ENCODE results near the gene CD2BP2. TPM values are rescaled to one million over a fixed set of nuclear protein-coding genes. Genes with fewer than 3 reads are reported as not detected.
"Not testable (repeated sequence)": the region's sequence is repeated elsewhere in the genome, so short reads cannot be mapped to it uniquely, and the experiment has no call there.

CD2BP2 gene
- total and polyA plus RNA-seq, 2 experiments from 2014 or later, result 41.0 to 45.1 TPM

GRCh38 chr16:30349675-30350074 is 5.4 kb downstream of the CD2BP2 start:
- H4K20me1 ChIP-seq (ENCODE audit: insufficient read depth, poor library complexity, severe bottlenecking), result no peaks in the 10 kb centered on the region
- H3K9me3 ChIP-seq (ENCODE audit: low read depth), result no peaks in the 10 kb centered on the region
- H3K4me3 ChIP-seq, result no peak overlapping the region
- peaks cover 20% of the 10 kb centered on the region for H3K79me2 ChIP-seq
- WGBS (ENCODE audit: low lambda C conversion rate, missing lambda C conversion rate), result 100% methylated on average over 3 of the region's 3 CpGs
- DNase-seq (ENCODE audit: low spot score), result no peak
- no peak overlapping the region for H3K27ac ChIP-seq
- H2AFZ ChIP-seq, result no peak overlapping the region
- TF ChIP-seq CTCF (IDR thresholded peaks at IDR 0.05; ENCODE audit: poor library complexity) (no peak), EZH2 (IDR thresholded peaks at IDR 0.05; ENCODE audit: borderline replicate concordance) (no peak), EZH2phosphoT487 (IDR thresholded peaks at IDR 0.05; ENCODE audit: low read depth, severe bottlenecking, unreplicated experiment) (no peak)
- no peak overlapping the region for H3K4me2 ChIP-seq
- H3K36me3 ChIP-seq (replicated peaks; ENCODE audit: insufficient read depth, low read depth), result no peaks in the 10 kb centered on the region
- H3K4me1 ChIP-seq (ENCODE audit: insufficient read depth), result peaks cover 10% of the 10 kb centered on the region
- H3K9me2 ChIP-seq (replicated peaks; ENCODE audit: insufficient read depth), result no peaks in the 10 kb centered on the region
- H3K27me3 ChIP-seq, result no peaks in the 10 kb centered on the region

GRCh38 chr16:30348929-30349328 is 6.2 kb downstream of the CD2BP2 start:
- no peak overlapping the region for H3K4me2 ChIP-seq
- no peak for DNase-seq (ENCODE audit: low spot score)
- no peak overlapping the region for H2AFZ ChIP-seq
- WGBS (ENCODE audit: low lambda C conversion rate, missing lambda C conversion rate), result 98% methylated on average over 7 of the region's 7 CpGs
- peaks cover 13% of the 10 kb centered on the region for H3K79me2 ChIP-seq
- H3K36me3 ChIP-seq (replicated peaks; ENCODE audit: insufficient read depth, low read depth), result no peaks in the 10 kb centered on the region
- no peaks in the 10 kb centered on the region for H3K9me2 ChIP-seq (replicated peaks; ENCODE audit: insufficient read depth)
- H3K27me3 ChIP-seq, result no peaks in the 10 kb centered on the region
- H3K4me3 ChIP-seq, result no peak overlapping the region
- H4K20me1 ChIP-seq (ENCODE audit: insufficient read depth, poor library complexity, severe bottlenecking), result no peaks in the 10 kb centered on the region
- H3K9me3 ChIP-seq (ENCODE audit: low read depth), result no peaks in the 10 kb centered on the region
- no peak overlapping the region for H3K27ac ChIP-seq
- no peak for TF ChIP-seq EZH2 (IDR thresholded peaks at IDR 0.05; ENCODE audit: borderline replicate concordance)
- TF ChIP-seq CTCF (IDR thresholded peaks at IDR 0.05; ENCODE audit: poor library complexity), result no peak
- TF ChIP-seq EZH2phosphoT487 (IDR thresholded peaks at IDR 0.05; ENCODE audit: low read depth, severe bottlenecking, unreplicated experiment), result no peak
- peaks cover 7% of the 10 kb centered on the region for H3K4me1 ChIP-seq (ENCODE audit: insufficient read depth)

- Histone ChIP-seq H3K4me1 (ENCODE audit: insufficient read depth) (peaks cover 3% of the 10 kb centered on the region), H3K4me3 (no peak overlapping the region), H3K9me3 (ENCODE audit: low read depth) (no peaks in the 10 kb centered on the region), H3K27ac (no peak overlapping the region), H4K20me1 (ENCODE audit: insufficient read depth, poor library complexity, severe bottlenecking) (no peaks in the 10 kb centered on the region), H3K9me2 (replicated peaks; ENCODE audit: insufficient read depth) (no peaks in the 10 kb centered on the region), H2AFZ (no peak overlapping the region), H3K4me2 (no peak overlapping the region), H3K27me3 (no peaks in the 10 kb centered on the region), H3K79me2 (peaks cover 4% of the 10 kb centered on the region), H3K36me3 (replicated peaks; ENCODE audit: insufficient read depth, low read depth) (no peaks in the 10 kb centered on the region)
- TF ChIP-seq EZH2phosphoT487 (IDR thresholded peaks at IDR 0.05; ENCODE audit: low read depth, severe bottlenecking, unreplicated experiment) (no peak), CTCF (IDR thresholded peaks at IDR 0.05; ENCODE audit: poor library complexity) (no peak), EZH2 (IDR thresholded peaks at IDR 0.05; ENCODE audit: borderline replicate concordance) (no peak)
- 97% methylated on average over 8 of the region's 8 CpGs for WGBS (ENCODE audit: low lambda C conversion rate, missing lambda C conversion rate)
- DNase-seq (ENCODE audit: low spot score), result no peak
Measured at GRCh38 chr16:30348113-30348512, 7.0 kb downstream of the CD2BP2 start.

- Histone ChIP-seq H3K9me2 (replicated peaks; ENCODE audit: insufficient read depth) (no peaks in the 10 kb centered on the region), H3K4me2 (no peak overlapping the region), H3K27me3 (no peaks in the 10 kb centered on the region), H4K20me1 (ENCODE audit: insufficient read depth, poor library complexity, severe bottlenecking) (no peaks in the 10 kb centered on the region), H3K27ac (no peak overlapping the region), H3K9me3 (ENCODE audit: low read depth) (no peaks in the 10 kb centered on the region), H3K4me1 (ENCODE audit: insufficient read depth) (peaks cover 3% of the 10 kb centered on the region), H3K4me3 (no peak overlapping the region), H3K79me2 (no peaks in the 10 kb centered on the region), H3K36me3 (replicated peaks; ENCODE audit: insufficient read depth, low read depth) (no peaks in the 10 kb centered on the region), H2AFZ (no peak overlapping the region)
- no peak for DNase-seq (ENCODE audit: low spot score)
- TF ChIP-seq EZH2phosphoT487 (IDR thresholded peaks at IDR 0.05; ENCODE audit: low read depth, severe bottlenecking, unreplicated experiment) (no peak), EZH2 (IDR thresholded peaks at IDR 0.05; ENCODE audit: borderline replicate concordance) (no peak), CTCF (IDR thresholded peaks at IDR 0.05; ENCODE audit: poor library complexity) (no peak)
- WGBS (ENCODE audit: low lambda C conversion rate, missing lambda C conversion rate), result 95% methylated on average over 3 of the region's 3 CpGs
Measured at GRCh38 chr16:30346286-30346685, 8.8 kb downstream of the CD2BP2 start.

GRCh38 chr16:30343491-30343820 is 11.7 kb downstream of the CD2BP2 start:
- DNase-seq (ENCODE audit: low spot score); H3K36me3 ChIP-seq (replicated peaks; ENCODE audit: insufficient read depth, low read depth); H3K27me3 ChIP-seq; H3K9me3 ChIP-seq (ENCODE audit: low read depth); H3K4me2 ChIP-seq; H3K4me1 ChIP-seq (ENCODE audit: insufficient read depth); H3K27ac ChIP-seq; H4K20me1 ChIP-seq (ENCODE audit: insufficient read depth, poor library complexity, severe bottlenecking); H3K4me3 ChIP-seq; H2AFZ ChIP-seq; H3K9me2 ChIP-seq (replicated peaks; ENCODE audit: insufficient read depth); H3K79me2 ChIP-seq: not testable (repeated sequence)
- 93% methylated on average over 11 of the region's 11 CpGs for WGBS (ENCODE audit: low lambda C conversion rate, missing lambda C conversion rate)
